D721Med (cell line): ENCODE results near the gene CDK9.

Experiments used
- DNase-seq: peaks from one replicate; pipeline ENCODE4 v3.0.0; 2011; ENCODE audit warnings: low spot score; ENCODE audit not compliant: insufficient read length
- FAIRE-seq: peaks from 2 replicates; lab custom pipeline; 2011; peaks lifted over from hg19 to GRCh38; lab: Jason Lieb, UNC
- CTCF ChIP-seq: IDR thresholded peaks from 2 replicates; pipeline ENCODE4 v1.5.1; 2012; ENCODE audit warnings: mild to moderate bottlenecking, control low read depth; ENCODE audit not compliant: insufficient read depth; ENCODE audit errors: missing control alignments

Gene CDK9

GRCh38 chr9:127770583-127770904, 15.3 kb upstream of the CDK9 start:
- FAIRE-seq = no peak
- DNase-seq = no peak
- TF ChIP-seq CTCF = no peak

GRCh38 chr9:127770905-127771569, 14.8 kb upstream of the CDK9 start:
- no peak for TF ChIP-seq CTCF
- FAIRE-seq (no peak), DNase-seq (peak; percentile 88)

GRCh38 chr9:127771570-127772189, 14.2 kb upstream of the CDK9 start:
- DNase-seq (no peak), FAIRE-seq (no peak)
- TF ChIP-seq CTCF = no peak

GRCh38 chr9:127772603-127773002, 13.2 kb upstream of the CDK9 start:
- no peak for FAIRE-seq
- no peak for TF ChIP-seq CTCF
- no peak for DNase-seq

GRCh38 chr9:127773272-127773671, 12.6 kb upstream of the CDK9 start:
- TF ChIP-seq CTCF = no peak
- FAIRE-seq = no peak

GRCh38 chr9:127773981-127774380, 11.9 kb upstream of the CDK9 start:
- DNase-seq (no peak), FAIRE-seq (no peak)
- TF ChIP-seq CTCF = no peak

More at GRCh38 chr9:127773272-127773671, 12.6 kb upstream of the CDK9 start:
- no peak for DNase-seq
